HG03039 (cell line): ENCODE data around the gene SLC22A4.

Source experiments
- ATAC-seq: cut with Tn5 transposase; IDR thresholded peaks from one replicate; pipeline ENCODE4 v1.9.1; 2021; ENCODE audit warnings: mild to moderate bottlenecking, moderate library complexity; ENCODE audit not compliant: unreplicated experiment

SLC22A4 gene

DNA sequence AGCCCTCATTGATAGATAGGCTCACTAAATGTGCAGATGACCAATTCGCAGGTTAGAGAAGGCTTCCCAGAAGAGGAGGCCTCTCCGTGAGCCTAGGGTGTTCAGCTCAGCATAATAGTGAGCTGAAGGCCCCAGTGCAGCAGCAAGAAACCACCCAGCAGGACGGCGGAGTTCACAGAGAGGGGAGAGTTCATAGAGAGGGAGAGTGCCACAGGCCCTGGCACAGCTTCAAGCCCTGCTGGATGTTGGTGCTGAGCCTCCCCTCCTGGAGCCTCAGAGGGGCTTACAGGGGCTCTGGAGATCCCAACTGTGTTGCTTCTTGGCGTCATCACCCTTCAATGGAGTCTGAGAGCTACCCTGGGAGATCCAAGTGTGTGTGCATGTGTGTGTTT lies 77.4 kb downstream of the SLC22A4 start:
- no peak for ATAC-seq

- ATAC-seq, result no peak
Measured at GRCh38 chr5:132372127-132372526, 77.9 kb downstream of the SLC22A4 start.

DNA sequence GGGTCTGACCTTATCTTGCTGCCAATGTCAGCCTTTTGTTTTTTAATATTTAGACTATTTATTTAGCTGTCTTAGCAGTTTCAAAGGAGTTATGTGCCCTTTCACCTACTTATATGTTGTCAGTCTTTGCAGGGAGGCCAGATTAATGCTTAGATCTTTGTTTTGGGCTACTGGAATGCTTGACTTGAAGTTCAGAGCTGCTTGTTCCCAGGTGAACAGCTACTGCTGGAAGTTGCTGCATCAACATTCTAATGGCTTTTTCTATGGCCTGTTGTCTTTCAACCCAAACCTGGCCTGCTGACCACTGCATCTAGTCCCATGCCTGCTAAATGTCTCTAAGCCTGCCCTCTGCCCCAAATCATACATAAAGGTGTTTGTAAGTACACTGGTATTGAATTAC lies 78.3 kb downstream of the SLC22A4 start:
- no peak for ATAC-seq

- no peak for ATAC-seq
Measured at GRCh38 chr5:132375957-132376356, 81.8 kb downstream of the SLC22A4 start.

GRCh38 chr5:132376694-132377641 lies 82.8 kb downstream of the SLC22A4 start:
- ATAC-seq, result no peak

- ATAC-seq, result no peak
Measured at GRCh38 chr5:132377738-132378137, 83.5 kb downstream of the SLC22A4 start.

DNA sequence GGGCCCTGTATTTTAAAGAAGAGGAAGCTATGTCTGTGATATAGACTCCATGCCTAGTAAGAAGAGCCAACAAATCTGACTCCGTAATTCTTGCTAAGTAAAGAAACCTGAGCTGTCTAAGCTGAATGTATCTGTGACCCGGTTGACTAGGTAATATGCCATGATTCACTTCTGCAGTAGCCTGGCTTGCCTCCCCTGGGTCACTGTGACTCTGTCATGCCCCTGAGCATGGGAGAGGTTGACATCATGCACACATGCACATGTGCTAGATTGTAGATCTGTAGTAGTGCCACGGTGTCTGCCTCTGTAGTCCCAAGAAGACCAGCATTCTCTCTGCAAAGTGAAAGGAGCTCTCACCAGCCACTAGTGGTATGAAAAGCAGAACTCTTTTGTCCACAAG lies 84.4 kb downstream of the SLC22A4 start:
- ATAC-seq, result no peak

GRCh38 chr5:132380047-132380446 lies 85.9 kb downstream of the SLC22A4 start:
- no peak for ATAC-seq

- no peak for ATAC-seq
Measured at GRCh38 chr5:132380741-132381140, 86.5 kb downstream of the SLC22A4 start.

- no peak for ATAC-seq
Measured at GRCh38 chr5:132381614-132382013, 87.4 kb downstream of the SLC22A4 start.

- ATAC-seq, result no peak
Measured at GRCh38 chr5:132383261-132383660, 89.1 kb downstream of the SLC22A4 start.

DNA sequence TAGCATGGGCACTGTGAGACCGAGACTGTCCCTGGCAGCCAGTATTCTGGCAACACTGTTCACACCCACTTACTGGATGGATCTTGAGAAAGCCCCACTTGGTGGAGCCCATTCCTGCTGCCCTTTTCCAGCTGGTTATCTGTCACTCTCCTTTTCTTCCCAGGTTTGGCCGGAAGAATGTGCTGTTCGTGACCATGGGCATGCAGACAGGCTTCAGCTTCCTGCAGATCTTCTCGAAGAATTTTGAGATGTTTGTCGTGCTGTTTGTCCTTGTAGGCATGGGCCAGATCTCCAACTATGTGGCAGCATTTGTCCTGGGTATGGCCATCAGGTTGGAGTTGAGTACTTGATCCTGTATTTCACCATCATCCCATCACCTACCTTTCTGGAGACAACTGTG lies 89.8 kb downstream of the SLC22A4 start:
- no peak for ATAC-seq

DNA sequence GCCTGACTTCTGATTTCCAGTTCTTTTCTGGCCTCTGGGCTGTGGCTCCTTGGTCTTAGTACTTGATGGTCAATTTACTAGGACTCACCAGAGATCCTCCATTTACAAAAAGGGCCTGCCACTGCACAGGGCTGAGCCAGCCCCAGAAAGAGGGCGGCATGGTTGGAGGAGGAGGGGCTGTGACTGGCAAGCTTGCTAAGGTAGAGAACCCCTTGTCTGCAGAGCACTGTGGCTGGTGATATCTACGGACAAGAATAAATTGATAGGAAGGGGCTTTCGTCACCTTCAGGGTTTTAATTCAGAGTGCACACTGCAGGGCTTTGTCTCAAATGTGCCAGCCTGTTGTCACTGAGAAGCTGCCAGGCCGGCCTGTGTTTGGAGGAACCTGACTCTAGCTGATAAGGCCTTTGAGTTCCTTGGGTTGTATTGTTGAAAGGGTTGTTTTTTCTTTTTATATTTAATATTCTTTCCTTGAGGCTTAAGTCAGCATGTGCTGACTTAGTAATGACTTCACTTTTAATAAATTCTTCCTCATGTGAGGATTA lies 90.4 kb downstream of the SLC22A4 start:
- ATAC-seq, result no peak

DNA sequence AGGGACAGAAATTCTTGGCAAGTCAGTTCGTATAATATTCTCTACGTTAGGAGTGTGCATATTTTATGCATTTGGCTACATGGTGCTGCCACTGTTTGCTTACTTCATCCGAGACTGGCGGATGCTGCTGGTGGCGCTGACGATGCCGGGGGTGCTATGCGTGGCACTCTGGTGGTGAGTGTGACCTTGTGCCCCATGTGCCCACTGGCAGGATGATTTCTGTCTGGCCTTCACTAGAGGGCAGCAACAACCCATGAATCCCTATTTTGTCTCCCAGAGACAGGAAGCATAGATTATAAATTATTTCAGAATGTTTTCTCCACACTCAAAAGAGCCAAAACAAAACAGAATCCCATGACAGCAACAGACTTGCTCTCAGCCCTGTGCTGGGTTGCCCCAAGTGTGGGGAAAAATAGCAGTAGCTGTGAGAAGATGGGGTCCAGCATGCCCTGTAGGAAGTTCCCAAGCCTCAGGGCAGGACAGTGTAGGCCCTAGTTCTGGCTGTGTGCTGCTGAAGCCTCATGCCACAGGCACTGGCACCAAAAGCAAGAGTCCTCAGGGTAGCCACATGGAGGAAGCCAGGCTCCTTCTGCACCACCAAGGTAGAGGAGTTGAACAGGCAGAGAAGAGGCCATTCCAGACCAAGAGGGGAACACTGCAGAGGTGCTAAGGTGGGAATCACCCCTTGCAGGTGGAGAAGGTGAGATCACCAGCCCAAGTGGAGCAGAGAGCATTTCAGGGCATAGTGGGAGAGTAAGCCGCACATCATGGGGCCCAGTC lies 91.3 kb downstream of the SLC22A4 start:
- ATAC-seq, result no peak

DNA sequence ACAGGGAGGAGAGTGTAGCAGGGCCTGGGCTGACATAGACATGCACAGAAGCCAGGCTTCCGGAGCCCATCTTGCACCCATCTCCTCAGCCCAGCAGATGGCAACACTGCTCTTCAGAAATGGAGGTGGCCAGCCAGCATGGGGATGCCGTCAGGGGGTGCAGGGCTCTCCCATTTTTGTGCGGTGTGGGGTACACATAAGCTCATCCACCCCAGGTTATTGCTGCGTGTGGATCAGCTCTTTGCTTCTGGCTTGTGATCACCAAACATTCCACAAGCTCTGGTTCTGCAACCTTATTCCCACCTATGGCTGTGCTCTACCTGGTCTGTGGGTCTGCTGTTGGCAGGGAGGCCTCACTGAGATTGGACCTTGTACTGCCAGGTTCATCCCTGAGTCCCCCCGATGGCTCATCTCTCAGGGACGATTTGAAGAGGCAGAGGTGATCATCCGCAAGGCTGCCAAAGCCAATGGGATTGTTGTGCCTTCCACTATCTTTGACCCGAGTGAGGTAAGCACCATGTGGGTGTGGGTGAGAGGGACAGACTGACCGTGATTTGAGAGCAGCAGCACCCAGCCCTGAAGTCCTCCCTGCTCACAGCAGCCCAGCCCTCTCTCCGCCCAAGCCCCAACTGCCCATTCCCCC lies 92.6 kb downstream of the SLC22A4 start:
- ATAC-seq, result peak; percentile 82

- ATAC-seq, result no peak
Measured at GRCh38 chr5:132387640-132388117, 93.5 kb downstream of the SLC22A4 start.

GRCh38 chr5:132388244-132389050 lies 94.3 kb downstream of the SLC22A4 start:
- ATAC-seq, result no peak

DNA sequence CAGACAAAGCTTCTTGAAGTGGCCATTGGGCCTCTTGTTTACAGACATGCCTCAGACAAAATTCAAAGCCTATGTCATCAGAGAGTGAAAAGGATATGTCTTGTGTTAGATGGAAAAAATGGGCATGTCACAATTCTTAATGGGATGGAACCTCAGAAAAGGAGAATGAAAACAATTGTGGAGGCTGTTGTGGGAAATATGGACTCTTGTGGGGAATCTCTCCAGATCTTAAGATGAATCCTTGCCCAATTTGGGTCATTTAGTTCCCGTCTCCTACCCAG lies 94.8 kb downstream of the SLC22A4 start:
- no peak for ATAC-seq

DNA sequence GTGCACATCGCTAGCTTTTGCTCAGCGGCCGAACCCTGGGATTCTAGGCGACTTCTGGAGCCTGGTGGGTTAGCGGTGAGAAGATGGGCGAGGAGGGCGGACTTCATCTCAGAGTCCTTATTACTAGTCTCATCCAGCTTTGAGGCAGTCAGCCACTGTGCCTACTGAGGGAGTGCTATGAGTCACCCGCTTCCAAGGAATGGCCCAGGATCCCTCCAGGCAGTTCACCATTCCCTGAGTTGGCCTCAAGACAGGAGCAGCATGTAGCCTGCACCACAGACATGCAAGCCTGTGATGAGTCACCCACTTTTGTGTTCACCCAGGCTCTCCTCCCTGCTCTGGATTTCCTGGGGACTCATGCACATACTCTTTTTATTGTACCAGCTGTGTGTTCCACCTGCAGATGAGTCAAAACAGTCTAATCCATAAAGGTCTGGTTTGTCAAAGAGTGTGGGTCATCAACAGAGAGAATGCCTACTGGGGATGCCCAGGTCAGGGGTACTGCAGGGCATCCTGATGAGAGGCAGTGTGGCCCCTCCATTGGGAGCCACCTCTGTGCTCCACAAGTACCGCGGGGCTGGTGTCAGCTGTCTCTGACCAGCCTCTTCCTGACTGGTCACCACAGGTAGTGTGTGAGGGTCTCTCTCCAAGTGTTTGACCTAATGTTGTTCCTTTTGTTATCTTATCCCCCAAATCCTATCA lies 95.5 kb downstream of the SLC22A4 start:
- no peak for ATAC-seq

DNA sequence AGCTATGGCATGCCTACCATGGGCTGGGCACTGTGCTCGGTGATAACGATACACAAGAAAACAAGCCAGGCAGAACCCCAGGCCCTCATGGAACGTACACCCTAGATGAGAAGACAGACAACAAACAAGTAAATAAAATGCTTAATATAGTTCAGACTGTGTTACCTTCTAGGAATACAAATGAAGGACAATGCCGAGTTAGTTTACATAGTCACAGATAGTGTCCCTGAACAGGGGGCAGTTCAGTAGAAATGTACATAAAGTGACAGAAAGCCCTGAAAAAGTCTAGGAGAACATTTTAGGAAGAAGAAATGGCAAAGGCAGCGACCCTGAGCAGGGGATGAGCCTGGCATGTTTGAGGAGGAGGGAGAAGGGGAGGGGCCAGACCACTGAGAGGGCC lies 97.1 kb downstream of the SLC22A4 start:
- ATAC-seq, result no peak
